Neural progenitor cell (in vitro differentiated cells): ENCODE measurements around the gene MSMO1.
"Not testable (repeated sequence)": the region's sequence is repeated elsewhere in the genome, so short reads cannot be mapped to it uniquely, and the experiment has no call there.

Experiments used
- EZH2 ChIP-seq: fragments of 200-600 bp; sonication (generic); IDR thresholded peaks from 2 replicates; pipeline ENCODE4 v1.6.1; 2017; ENCODE audit warnings: antibody characterized with exemption, mild to moderate bottlenecking, moderate library complexity
- EZH2phosphoT487 ChIP-seq: fragments of 200-600 bp; sonication (generic); IDR thresholded peaks from 2 replicates; pipeline ENCODE4 v1.6.1; 2017; ENCODE audit warnings: antibody characterized with exemption
- TF ChIP-seq, protein P1 (sequence below): fragments of 200-600 bp; sonication (generic); IDR thresholded peaks from 2 replicates; pipeline ENCODE4 v1.5.1; 2017; ENCODE audit warnings: antibody characterized with exemption, mild to moderate bottlenecking

DNA sequence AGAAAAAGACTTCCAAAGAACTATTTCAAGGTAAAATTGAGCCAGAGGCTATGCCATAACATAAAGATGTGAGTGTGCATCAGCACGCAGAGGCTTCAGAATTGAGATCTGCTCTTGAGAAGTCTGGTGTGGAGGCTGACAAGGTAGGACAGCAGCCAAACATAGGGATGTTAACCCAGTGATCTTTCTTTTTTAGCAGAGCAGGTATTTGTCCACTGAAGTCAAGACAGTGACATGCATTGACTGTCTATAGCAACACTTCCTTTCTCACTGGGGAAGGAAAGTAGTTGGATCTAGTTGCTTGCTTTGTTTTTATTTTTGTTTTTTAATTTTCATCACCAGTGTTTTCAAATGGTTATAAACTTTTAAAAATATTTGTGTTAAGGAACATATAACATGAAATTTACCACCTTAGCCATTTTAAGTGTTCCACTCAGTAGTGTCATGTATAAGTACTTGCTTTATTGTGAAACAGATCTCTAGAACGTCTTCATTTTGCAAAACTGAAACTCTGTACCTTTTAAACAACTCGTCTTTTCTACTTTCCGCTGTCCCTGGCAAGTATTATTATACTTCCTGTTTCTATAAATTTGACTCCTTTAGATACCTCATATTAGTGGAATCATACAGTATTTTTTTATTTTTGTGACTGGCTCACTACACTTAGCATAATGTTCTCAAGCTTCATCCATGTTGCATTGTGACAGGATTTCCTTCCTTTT, 40.7 kb upstream of the MSMO1 start:
- TF ChIP-seq, protein P1, sequence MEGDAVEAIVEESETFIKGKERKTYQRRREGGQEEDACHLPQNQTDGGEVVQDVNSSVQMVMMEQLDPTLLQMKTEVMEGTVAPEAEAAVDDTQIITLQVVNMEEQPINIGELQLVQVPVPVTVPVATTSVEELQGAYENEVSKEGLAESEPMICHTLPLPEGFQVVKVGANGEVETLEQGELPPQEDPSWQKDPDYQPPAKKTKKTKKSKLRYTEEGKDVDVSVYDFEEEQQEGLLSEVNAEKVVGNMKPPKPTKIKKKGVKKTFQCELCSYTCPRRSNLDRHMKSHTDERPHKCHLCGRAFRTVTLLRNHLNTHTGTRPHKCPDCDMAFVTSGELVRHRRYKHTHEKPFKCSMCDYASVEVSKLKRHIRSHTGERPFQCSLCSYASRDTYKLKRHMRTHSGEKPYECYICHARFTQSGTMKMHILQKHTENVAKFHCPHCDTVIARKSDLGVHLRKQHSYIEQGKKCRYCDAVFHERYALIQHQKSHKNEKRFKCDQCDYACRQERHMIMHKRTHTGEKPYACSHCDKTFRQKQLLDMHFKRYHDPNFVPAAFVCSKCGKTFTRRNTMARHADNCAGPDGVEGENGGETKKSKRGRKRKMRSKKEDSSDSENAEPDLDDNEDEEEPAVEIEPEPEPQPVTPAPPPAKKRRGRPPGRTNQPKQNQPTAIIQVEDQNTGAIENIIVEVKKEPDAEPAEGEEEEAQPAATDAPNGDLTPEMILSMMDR, result not testable (repeated sequence)
- TF ChIP-seq EZH2, EZH2phosphoT487: not testable (repeated sequence)
